GM18907 (cell line): ENCODE data around the gene GCAT.

Source experiments
- ATAC-seq: cut with Tn5 transposase; IDR thresholded peaks from one replicate; pipeline ENCODE4 v1.9.1; 2021; ENCODE audit warnings: mild to moderate bottlenecking, moderate library complexity; ENCODE audit not compliant: unreplicated experiment

GCAT gene

GRCh38 chr22:37806409-37807333 lies 1.1 kb upstream of the GCAT start:
- no peak for ATAC-seq

GRCh38 chr22:37808294-37808657 lies 542 bp downstream of the GCAT start:
- ATAC-seq = no peak

DNA sequence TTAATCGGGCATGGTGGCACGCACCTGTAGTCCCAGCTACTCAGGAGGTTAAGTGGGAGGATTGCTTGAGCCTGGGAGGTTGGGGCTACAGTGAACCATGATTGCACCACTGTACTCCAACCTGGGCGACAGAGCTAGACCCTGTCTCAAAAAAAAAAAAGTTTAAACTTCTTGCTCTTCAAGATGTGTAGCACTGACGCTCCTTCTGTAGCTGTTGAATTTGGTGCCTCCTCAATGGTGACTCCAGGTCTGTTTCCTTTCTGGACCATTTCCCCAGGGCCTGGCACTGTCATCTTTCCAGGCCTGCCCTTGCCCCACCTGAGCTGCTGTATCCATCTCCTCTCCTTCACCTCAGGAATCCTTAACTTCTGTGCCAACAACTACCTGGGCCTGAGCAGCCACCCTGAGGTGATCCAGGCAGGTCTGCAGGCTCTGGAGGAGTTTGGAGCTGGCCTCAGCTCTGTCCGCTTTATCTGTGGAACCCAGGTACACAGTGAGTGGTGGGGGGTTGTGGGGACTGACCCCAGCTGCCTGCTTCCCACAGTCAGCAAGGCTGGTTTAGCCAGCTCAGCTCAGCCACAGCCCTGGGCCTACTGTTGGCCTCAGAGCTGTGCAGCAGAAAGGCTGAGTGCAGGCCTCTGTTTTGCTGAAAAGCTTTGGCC lies 2.1 kb downstream of the GCAT start:
- no peak for ATAC-seq

DNA sequence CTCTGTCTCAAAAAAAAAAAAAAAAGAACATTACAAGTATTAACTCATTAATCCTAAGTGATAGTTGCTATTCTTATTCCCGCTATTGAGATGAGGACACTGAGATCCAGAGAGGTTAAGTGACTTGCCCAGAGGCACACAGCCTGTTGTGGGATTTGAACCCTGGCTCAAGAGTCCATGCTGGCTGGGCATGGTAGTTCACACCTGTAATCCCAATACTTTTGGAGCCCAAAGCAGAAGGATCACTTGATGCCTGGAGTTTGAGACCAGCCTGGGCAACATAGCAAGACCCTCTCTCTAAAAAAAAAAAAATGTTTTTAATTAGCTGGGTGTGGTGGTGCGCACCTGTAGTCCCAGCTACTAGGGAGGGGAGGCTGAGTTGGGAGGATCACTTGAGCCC lies 4.1 kb downstream of the GCAT start:
- no peak for ATAC-seq

- no peak for ATAC-seq
These were observed 5.3 kb downstream of the GCAT start for GRCh38 chr22:37812869-37813678.

DNA sequence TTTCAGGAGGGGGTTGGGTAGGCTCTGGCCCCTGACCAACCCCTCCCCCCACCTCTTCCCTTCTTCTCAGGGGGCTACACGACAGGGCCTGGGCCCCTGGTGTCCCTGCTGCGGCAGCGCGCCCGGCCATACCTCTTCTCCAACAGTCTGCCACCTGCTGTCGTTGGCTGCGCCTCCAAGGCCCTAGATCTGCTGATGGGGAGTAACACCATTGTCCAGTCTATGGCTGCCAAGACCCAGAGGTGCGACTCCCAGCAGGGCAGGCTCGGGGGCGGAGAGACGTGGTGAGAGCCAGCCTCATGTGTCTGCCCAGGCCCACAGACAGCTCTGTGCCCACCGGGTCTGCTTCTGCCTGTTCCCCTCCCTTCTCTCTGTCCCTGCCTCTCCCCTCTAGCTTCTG lies 7.9 kb downstream of the GCAT start:
- no peak for ATAC-seq

- ATAC-seq = no peak
These were observed 8.9 kb downstream of the GCAT start for GRCh38 chr22:37816543-37817180.

GRCh38 chr22:37817705-37818408 lies 10.1 kb downstream of the GCAT start:
- no peak for ATAC-seq

DNA sequence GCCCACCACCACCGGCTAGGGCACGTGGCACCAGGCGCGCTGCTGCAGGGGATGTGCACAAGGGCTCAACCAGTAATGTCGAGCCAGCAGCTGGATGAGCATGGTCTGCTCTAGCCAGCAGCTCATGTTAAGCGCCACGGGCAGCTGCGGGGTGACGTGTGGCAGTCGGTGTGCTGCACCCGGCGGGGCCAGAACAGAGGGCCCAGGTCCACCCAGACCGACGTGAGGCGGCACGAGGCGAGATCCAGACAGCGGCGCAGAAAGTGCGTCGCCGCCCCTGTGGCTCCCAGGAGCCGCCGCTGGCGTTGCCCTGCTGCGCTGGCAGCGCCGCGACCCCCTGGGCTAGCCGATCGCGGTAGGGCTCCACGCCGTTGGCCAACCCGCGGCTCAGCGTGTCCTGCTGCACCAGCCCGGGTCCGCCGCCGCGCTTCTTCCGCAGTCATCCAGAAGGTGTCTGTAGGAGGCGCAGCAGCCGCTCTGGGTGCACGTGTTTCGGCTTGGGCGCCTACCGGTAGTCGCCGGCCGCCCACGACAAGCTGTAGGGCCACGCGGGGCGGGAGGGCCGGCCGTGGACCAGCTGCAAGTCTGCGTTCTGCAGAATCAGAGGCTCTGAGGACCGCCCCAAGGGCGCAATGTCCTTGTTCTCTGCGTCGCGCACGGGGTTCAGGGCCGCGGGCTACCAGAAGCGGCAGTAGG lies 10.8 kb downstream of the GCAT start:
- no peak for ATAC-seq

- no peak for ATAC-seq
These were observed 11.3 kb downstream of the GCAT start for GRCh38 chr22:37819105-37819433.

DNA sequence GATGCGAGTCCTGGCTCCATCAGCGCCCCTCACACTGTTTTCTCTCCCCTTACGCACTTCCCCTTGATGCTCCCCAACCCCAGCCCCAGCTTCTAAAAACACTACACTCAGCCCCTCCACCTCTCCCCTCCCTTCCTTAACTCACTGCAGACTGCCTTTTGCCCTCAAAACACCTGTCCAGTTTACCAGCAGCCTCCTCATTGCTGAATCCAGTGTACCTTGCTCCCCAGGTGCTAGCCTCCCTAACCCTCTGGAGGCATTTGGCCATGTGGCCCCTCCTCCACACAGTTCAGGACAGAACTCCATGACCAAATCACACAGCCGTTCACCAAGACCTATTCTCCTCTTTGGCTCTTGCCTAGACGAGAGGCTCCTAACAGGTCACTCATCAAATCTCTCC lies 12.6 kb downstream of the GCAT start:
- no peak for ATAC-seq

GRCh38 chr22:37822079-37822833 lies 14.5 kb downstream of the GCAT start:
- ATAC-seq = no peak

DNA sequence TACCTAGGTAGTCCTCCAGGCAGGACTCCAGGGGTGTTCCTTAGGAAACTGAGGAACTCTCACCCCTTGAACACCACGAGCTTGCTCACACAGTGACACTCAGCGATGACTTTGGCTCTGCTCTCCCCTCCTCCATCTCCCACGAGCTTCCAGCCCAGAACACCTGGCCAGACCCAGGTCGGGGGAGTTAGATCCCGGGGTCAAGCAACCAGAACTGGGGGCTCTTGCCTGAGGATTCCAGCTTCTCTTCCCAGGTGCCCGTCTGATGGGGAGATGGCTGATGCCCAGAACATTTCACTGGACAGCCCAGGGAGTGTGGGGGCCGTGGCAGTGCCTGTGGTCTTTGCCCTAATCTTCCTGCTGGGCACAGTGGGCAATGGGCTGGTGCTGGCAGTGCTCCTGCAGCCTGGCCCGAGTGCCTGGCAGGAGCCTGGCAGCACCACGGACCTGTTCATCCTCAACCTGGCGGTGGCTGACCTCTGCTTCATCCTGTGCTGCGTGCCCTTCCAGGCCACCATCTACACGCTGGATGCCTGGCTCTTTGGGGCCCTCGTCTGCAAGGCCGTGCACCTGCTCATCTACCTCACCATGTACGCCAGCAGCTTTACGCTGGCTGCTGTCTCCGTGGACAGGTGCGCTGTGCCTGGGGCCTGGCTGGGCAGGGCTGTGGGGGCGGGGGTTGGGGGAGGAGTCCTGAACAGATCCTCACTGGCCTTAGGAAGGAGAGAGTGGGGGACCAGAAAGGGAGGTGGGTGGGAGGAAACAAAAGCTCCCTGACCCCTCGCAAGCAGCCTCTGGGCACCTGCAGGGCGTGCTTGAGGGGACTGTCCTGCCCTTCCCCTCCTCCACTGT lies 15.6 kb downstream of the GCAT start, which contains the start of gene GALR3:
Gene GALR3, plus strand, starts transcription at position 249 of the 852 bp plus-strand sequence. Its CDS starts 25 bp downstream, at position 274.
- ATAC-seq = no peak

- ATAC-seq = no peak
These were observed 17.2 kb downstream of the GCAT start for GRCh38 chr22:37824674-37825641.

DNA sequence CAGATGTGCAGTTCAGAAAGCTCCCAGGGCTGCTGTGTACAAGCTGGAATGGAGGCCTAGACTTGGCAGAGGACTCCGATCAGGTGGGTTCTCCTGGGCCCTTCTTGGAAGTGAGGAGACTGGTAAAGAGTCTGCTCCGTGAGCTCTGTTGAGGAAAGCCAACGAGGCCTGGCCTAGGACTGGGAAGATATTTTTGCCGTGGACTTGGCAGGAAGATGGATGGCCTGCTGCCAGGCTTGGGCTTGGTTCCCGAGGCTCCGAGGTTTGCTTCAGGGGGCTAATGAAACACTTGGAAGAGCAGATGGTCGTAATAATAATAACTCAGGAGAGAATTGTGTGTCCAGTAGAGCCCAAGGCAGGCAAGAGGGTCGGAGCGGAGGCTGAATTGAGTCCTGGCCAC lies 19.3 kb downstream of the GCAT start:
- no peak for ATAC-seq

DNA sequence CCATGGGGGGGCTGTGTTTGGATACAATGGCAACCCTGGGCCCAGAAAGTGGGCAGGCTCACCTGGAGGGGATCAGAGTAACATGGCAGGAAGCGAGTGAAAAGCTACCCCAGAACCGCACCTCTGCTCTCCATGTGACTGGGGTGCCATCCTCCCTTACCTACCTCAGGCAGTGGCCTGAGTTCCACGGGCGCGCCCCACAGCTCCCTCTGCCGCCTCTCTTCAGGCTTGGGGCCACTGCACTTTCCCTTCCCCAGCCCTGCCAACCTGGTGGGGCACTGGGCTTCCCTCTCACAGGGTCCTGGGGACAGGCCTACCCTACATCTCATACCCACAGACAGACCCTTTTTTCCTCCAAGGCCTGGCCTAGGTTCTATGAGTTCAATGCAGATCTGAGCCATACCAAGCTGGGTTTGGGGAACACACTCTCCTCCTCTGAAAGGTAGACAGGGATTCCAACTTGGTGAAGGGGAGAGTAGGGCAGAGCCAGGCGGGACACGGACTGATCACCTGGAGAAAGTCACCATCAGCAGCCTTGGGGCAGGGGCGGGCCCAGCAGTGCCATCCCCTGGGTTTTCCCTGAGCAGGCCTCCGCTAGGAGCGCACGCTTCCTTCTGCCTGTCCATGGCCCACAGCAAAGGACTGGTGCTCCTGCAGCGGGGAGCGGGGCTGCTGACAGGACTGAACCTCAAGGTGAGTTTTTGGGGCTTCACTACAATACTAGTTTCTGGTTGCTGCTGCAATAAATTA lies 22.5 kb downstream of the GCAT start:
- no peak for ATAC-seq
